ENCODE data around the gene KRT6A.
"Not testable (repeated sequence)": the region's sequence is repeated elsewhere in the genome, so short reads cannot be mapped to it uniquely, and the experiment has no call there.

The KRT6A gene

DNA sequence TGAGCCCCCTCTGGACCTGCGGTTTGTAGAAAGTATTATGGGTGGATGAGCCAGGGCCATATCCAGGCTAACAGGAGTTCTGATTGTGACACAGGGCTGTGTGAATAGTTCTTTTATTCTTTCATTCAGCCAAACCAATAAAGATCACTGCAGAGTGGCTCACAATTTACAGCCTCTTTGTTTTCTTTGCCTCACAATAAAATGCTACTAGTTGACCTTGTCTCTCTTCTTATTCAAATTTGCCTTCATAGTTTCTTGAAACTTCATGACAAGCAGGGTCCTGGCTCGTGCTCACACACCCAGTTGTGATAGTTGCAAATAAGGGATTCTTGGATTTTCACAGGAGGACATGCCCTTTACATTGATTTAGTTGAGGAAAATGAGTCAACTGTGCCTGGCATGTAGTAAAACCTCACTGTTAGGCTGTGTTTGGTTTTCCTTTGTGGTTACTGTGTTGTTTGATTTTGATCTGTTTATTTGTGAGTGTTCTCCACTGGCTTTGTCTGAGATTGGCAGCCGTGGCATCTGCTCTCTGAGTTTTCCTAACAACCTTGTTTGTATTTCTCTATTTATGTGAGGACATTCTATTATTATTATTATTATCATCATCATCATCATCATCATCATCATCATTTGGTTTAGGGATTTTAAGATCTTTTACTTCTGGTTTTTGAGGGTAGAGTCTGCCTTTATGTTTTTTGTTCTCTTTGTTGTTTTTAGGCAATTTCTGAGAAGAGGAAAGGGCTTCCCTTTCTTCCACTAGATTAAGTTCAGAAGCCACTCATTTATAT, 38.5 kb downstream of the KRT6A start:
- no peak overlapping the region for H4K91ac ChIP-seq (ENCODE audit: low read length)
- no peak overlapping the region for H2BK120ac ChIP-seq (ENCODE audit: low read depth, low read length)
- peaks cover 4 to 20% of the 10 kb centered on the region in 2 experiments for H3K27me3 ChIP-seq (ENCODE audit: control insufficient read depth in 1 of 2, insufficient read depth in 1 of 2, low read length in 2 of 2)
- H3K18ac ChIP-seq (ENCODE audit: low read depth in 1 of 2, low read length in 2 of 2), result no peak overlapping the region
- H3K36me3 ChIP-seq (ENCODE audit: control insufficient read depth in 1 of 2, insufficient read depth in 2 of 2, low read depth in 1 of 2, low read length in 2 of 2), result no peaks in the 10 kb centered on the region
- H3K4me2 ChIP-seq (ENCODE audit: low read length, poor library complexity, severe bottlenecking), result no peak overlapping the region
- no peaks in the 10 kb centered on the region for H3K79me1 ChIP-seq (replicated peaks; ENCODE audit: low read length, poor library complexity, severe bottlenecking)
- DNase-seq, result no peak
- no peak overlapping the region for H2AFZ ChIP-seq (ENCODE audit: low read depth, low read length)
- no peak overlapping the region for H4K8ac ChIP-seq (ENCODE audit: low read length)
- H3K27ac ChIP-seq (ENCODE audit: low read length, poor library complexity, severe bottlenecking), result no peak overlapping the region
- H2BK15ac ChIP-seq (ENCODE audit: low read depth, poor library complexity, severe bottlenecking), result no peak overlapping the region
- no peak overlapping the region for H3K4ac ChIP-seq (ENCODE audit: low read depth in 1 of 2, low read length in 2 of 2)
- no peak overlapping the region for H3K4me3 ChIP-seq (ENCODE audit: insufficient read depth in 1 of 2, low read depth in 1 of 2, low read length in 2 of 2)
- H3K9ac ChIP-seq (ENCODE audit: low read length), result no peak overlapping the region
- H2BK5ac ChIP-seq (ENCODE audit: low read depth, low read length, poor library complexity, severe bottlenecking), result no peak overlapping the region
- H2BK12ac ChIP-seq (ENCODE audit: low read length in 2 of 2), result no peak overlapping the region
- no peaks in the 10 kb centered on the region for H3K4me1 ChIP-seq (ENCODE audit: control insufficient read depth, insufficient read depth, low read depth, low read length)
- H3K14ac ChIP-seq (ENCODE audit: low read length in 2 of 2), result no peak overlapping the region
- H2AK5ac ChIP-seq (ENCODE audit: low read length, severe bottlenecking), result no peak overlapping the region
- WGBS, result 52% methylated on average over 2 of the region's 3 CpGs
- H3K9me3 ChIP-seq (ENCODE audit: control insufficient read depth, low read length), result no peaks in the 10 kb centered on the region
- no peak overlapping the region for H3K23ac ChIP-seq (ENCODE audit: low read length in 2 of 2)

DNA sequence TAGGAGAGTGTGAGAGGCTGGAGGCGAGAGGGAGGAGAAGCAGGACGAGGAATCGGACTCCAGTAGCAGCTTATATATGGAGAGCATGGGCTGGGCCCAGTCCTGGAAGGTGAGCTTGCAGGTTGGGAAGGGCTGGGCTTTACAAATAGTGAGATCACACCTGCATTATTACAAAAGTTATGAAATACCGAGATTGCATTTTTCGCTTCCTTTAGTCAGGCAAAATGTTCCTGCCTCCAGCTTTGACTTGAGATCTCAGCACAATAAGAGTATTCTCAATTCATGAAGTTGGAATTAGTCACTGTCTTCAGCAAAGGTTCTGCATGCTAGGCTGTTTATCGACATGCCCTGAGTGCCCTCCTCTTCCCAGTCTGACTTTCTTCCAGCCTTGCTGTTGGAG, 41.0 kb downstream of the KRT6A start, which contains the start of gene KRT6B:
Gene KRT6B (minus strand): TSS at position 46 of the 400 bp plus-strand sequence. CDS start 68 bp downstream, outside the sequence.
- Histone ChIP-seq H3K4me3 (ENCODE audit: insufficient read depth in 1 of 2, low read depth in 1 of 2, low read length in 2 of 2) (no peak within 1 kb of the TSS), H4K8ac (ENCODE audit: low read length) (no peak within 1 kb of the TSS), H2AK5ac (ENCODE audit: low read length, severe bottlenecking) (no peak within 1 kb of the TSS), H3K79me1 (replicated peaks; ENCODE audit: low read length, poor library complexity, severe bottlenecking) (no peaks in the 10 kb centered on the region), H4K91ac (ENCODE audit: low read length) (no peak within 1 kb of the TSS), H3K23ac (ENCODE audit: low read length in 2 of 2) (no peak within 1 kb of the TSS), H3K4me2 (ENCODE audit: low read length, poor library complexity, severe bottlenecking) (no peak within 1 kb of the TSS), H3K18ac (ENCODE audit: low read depth in 1 of 2, low read length in 2 of 2) (no peak within 1 kb of the TSS), H3K9ac (ENCODE audit: low read length) (no peak within 1 kb of the TSS), H3K36me3 (ENCODE audit: control insufficient read depth in 1 of 2, insufficient read depth in 2 of 2, low read depth in 1 of 2, low read length in 2 of 2) (no peaks in the 10 kb centered on the region), H2BK120ac (ENCODE audit: low read depth, low read length) (no peak within 1 kb of the TSS), H3K27me3 (ENCODE audit: control insufficient read depth in 1 of 2, insufficient read depth in 1 of 2, low read length in 2 of 2) (peaks cover 4 to 39% of the 10 kb centered on the region in 2 experiments), H3K4me1 (ENCODE audit: control insufficient read depth, insufficient read depth, low read depth, low read length) (no peaks in the 10 kb centered on the region), H2BK5ac (ENCODE audit: low read depth, low read length, poor library complexity, severe bottlenecking) (no peak within 1 kb of the TSS), H3K14ac (ENCODE audit: low read length in 2 of 2) (no peak within 1 kb of the TSS), H3K27ac (ENCODE audit: low read length, poor library complexity, severe bottlenecking) (no peak within 1 kb of the TSS), H2AFZ (ENCODE audit: low read depth, low read length) (no peak within 1 kb of the TSS), H3K9me3 (ENCODE audit: control insufficient read depth, low read length) (no peaks in the 10 kb centered on the region), H3K4ac (ENCODE audit: low read depth in 1 of 2, low read length in 2 of 2) (no peak within 1 kb of the TSS), H2BK12ac (ENCODE audit: low read length in 2 of 2) (no peak within 1 kb of the TSS), H2BK15ac (ENCODE audit: low read depth, poor library complexity, severe bottlenecking) (no peak within 1 kb of the TSS)
- 84% methylated on average over 6 of the region's 6 CpGs for WGBS
- no peak for DNase-seq

DNA sequence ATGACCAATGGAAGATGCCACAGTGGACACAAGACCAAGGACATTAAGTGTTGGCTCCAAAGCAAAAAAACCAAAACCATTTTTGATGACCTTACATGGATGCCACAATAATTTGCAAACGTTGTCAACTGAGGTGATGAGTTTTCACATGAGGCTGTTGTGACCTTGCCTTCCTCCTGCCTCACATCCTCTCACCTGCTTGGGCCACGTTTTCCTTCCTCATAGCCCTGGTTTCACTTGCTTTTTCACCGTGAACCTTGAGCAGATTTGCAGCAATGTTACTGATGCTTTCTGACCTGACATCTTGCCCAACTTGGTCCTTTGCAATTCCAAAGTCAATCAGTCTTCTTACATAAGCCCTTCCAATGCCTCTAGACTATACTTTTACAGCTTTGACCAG, 44.8 kb downstream of the KRT6A start:
- Histone ChIP-seq H3K23ac (ENCODE audit: low read length in 2 of 2) (no peak overlapping the region), H2AK5ac (ENCODE audit: low read length, severe bottlenecking) (no peak overlapping the region), H3K36me3 (ENCODE audit: control insufficient read depth in 1 of 2, insufficient read depth in 2 of 2, low read depth in 1 of 2, low read length in 2 of 2) (no peaks in the 10 kb centered on the region), H3K4me1 (ENCODE audit: control insufficient read depth, insufficient read depth, low read depth, low read length) (no peaks in the 10 kb centered on the region), H2AFZ (ENCODE audit: low read depth, low read length) (no peak overlapping the region), H3K14ac (ENCODE audit: low read length in 2 of 2) (no peak overlapping the region), H3K4me3 (ENCODE audit: insufficient read depth in 1 of 2, low read depth in 1 of 2, low read length in 2 of 2) (no peak overlapping the region), H2BK5ac (ENCODE audit: low read depth, low read length, poor library complexity, severe bottlenecking) (no peak overlapping the region), H3K4me2 (ENCODE audit: low read length, poor library complexity, severe bottlenecking) (no peak overlapping the region), H3K4ac (ENCODE audit: low read depth in 1 of 2, low read length in 2 of 2) (no peak overlapping the region), H3K79me1 (replicated peaks; ENCODE audit: low read length, poor library complexity, severe bottlenecking) (no peaks in the 10 kb centered on the region), H4K8ac (ENCODE audit: low read length) (no peak overlapping the region), H2BK120ac (ENCODE audit: low read depth, low read length) (no peak overlapping the region), H2BK15ac (ENCODE audit: low read depth, poor library complexity, severe bottlenecking) (no peak overlapping the region), H3K18ac (ENCODE audit: low read depth in 1 of 2, low read length in 2 of 2) (no peak overlapping the region), H4K91ac (ENCODE audit: low read length) (no peak overlapping the region), H3K27me3 (ENCODE audit: control insufficient read depth in 1 of 2, insufficient read depth in 1 of 2, low read length in 2 of 2) (peaks cover 11 to 56% of the 10 kb centered on the region in 2 experiments), H3K27ac (ENCODE audit: low read length, poor library complexity, severe bottlenecking) (no peak overlapping the region), H3K9ac (ENCODE audit: low read length) (no peak overlapping the region), H2BK12ac (ENCODE audit: low read length in 2 of 2) (no peak overlapping the region), H3K9me3 (ENCODE audit: control insufficient read depth, low read length) (no peaks in the 10 kb centered on the region)
- WGBS, result 63% methylated on average over 3 of the region's 3 CpGs
- DNase-seq, result no peak

DNA sequence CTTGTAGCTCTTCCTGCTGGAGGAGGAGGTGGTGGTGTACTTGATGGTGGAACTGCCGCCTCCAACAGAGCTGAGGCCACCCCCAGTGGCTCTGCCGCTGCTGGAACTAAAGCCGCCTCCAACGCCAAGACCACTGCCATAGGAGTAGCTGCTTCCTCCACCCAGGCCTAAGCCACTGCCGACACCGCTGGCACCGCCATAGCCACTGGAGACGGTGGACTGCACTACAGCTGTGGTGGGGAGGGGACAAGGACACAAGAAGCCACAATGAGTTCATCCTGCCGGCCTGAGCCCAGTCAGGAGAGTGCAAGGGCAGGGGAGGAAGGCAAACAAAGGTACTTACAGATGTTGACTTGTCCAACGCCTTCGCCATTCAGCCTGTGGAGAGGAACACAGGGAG, 45.9 kb downstream of the KRT6A start:
- not testable (repeated sequence) for H2BK12ac ChIP-seq (ENCODE audit: low read length in 2 of 2); H2AK5ac ChIP-seq (ENCODE audit: low read length, severe bottlenecking); H3K27ac ChIP-seq (ENCODE audit: low read length, poor library complexity, severe bottlenecking); H3K4ac ChIP-seq (ENCODE audit: low read depth in 1 of 2, low read length in 2 of 2); DNase-seq; H3K23ac ChIP-seq (ENCODE audit: low read length in 2 of 2); H3K36me3 ChIP-seq (ENCODE audit: control insufficient read depth in 1 of 2, insufficient read depth in 2 of 2, low read depth in 1 of 2, low read length in 2 of 2); H3K4me2 ChIP-seq (ENCODE audit: low read length, poor library complexity, severe bottlenecking); H3K9ac ChIP-seq (ENCODE audit: low read length); H3K18ac ChIP-seq (ENCODE audit: low read depth in 1 of 2, low read length in 2 of 2); H2BK15ac ChIP-seq (ENCODE audit: low read depth, poor library complexity, severe bottlenecking); H4K91ac ChIP-seq (ENCODE audit: low read length); H3K4me1 ChIP-seq (ENCODE audit: control insufficient read depth, insufficient read depth, low read depth, low read length); H3K79me1 ChIP-seq (replicated peaks; ENCODE audit: low read length, poor library complexity, severe bottlenecking); H3K14ac ChIP-seq (ENCODE audit: low read length in 2 of 2); H2BK120ac ChIP-seq (ENCODE audit: low read depth, low read length); H2AFZ ChIP-seq (ENCODE audit: low read depth, low read length); H4K8ac ChIP-seq (ENCODE audit: low read length); H3K4me3 ChIP-seq (ENCODE audit: insufficient read depth in 1 of 2, low read depth in 1 of 2, low read length in 2 of 2); H3K9me3 ChIP-seq (ENCODE audit: control insufficient read depth, low read length); H2BK5ac ChIP-seq (ENCODE audit: low read depth, low read length, poor library complexity, severe bottlenecking)
- peaks cover 11 to 52% of the 10 kb centered on the region in 2 experiments for H3K27me3 ChIP-seq (ENCODE audit: control insufficient read depth in 1 of 2, insufficient read depth in 1 of 2, low read length in 2 of 2)
- 85% methylated on average over 11 of the region's 11 CpGs for WGBS

All from mesenchymal stem cell (in vitro differentiated cells and primary cell).